Stomach (tissue), 19 donors: ENCODE data around the gene MS4A8. TPM values are rescaled to one million over a fixed set of nuclear protein-coding genes. Genes with fewer than 3 reads are reported as not detected.
"Not testable (repeated sequence)": the region's sequence is repeated elsewhere in the genome, so short reads cannot be mapped to it uniquely, and the experiment has no call there.

Source experiments
- DNase-seq, 2 donors: peaks; one replicate each; pipeline versions ENCODE4 v3.0.0 to v3.0.0-alpha.2; 2013 to 2019
- H3K27ac ChIP-seq, 5 donors: fragments of 200-600 bp in 4 of 5; sonication (generic) in 4 of 5; one replicate each; pipeline ENCODE4 v1.5.1; 2013 to 2019; ENCODE audit warnings: mild to moderate bottlenecking in 1 of 5, moderate library complexity in 1 of 5
- H3K27me3 ChIP-seq, 3 donors: fragments of 200-600 bp; sonication (generic); one replicate each; pipeline ENCODE4 v1.5.1; 2017 to 2019; ENCODE audit warnings: mixed run types in 1 of 3
- H3K36me3 ChIP-seq, 4 donors: fragments of 200-600 bp; sonication (generic); 1 replicate in 3 of 4; 2 replicates in 1 of 4; pipeline ENCODE4 v1.5.1; 2016 to 2019
- H3K4me1 ChIP-seq, 4 donors: fragments of 200-600 bp; sonication (generic); one replicate each; pipeline ENCODE4 v1.5.1; 2016 to 2019
- H3K4me3 ChIP-seq, 4 donors: fragments of 200-600 bp; sonication (generic) in 3 of 4; one replicate each; pipeline ENCODE4 v1.5.1; 2016 to 2019; ENCODE audit warnings: mild to moderate bottlenecking in 1 of 4
- H3K9me3 ChIP-seq, 4 donors: fragments of 200-600 bp; sonication (generic); one replicate each; pipeline ENCODE4 v1.5.1; 2016 to 2019
- CTCF ChIP-seq, 7 experiments: fragments of 450-650 bp in 4 of 7; fragments of 200-600 bp in 3 of 7; sonication (generic) in 3 of 7; IDR thresholded peaks; one replicate each; pipeline ENCODE4 v1.5.1; 2016 to 2019; ENCODE audit warnings: antibody characterized with exemption in 7 of 7, control low read depth in 2 of 7, mild to moderate bottlenecking in 1 of 7
- EP300 ChIP-seq: sonication (generic); formaldehyde crosslinking; IDR thresholded peaks from one replicate; pipeline ENCODE4 v1.6.1; 2017; ENCODE audit warnings: antibody characterized with exemption
- POLR2A ChIP-seq, 4 donors: fragments of 450-650 bp; IDR thresholded peaks; one replicate each; pipeline ENCODE4 v1.6.1; 2016; ENCODE audit warnings: antibody characterized with exemption in 4 of 4, control low read depth in 2 of 4, mild to moderate bottlenecking in 1 of 4, moderate library complexity in 1 of 4
- POLR2AphosphoS5 ChIP-seq, 3 donors: sonication (generic); formaldehyde crosslinking; IDR thresholded peaks; one replicate each; pipeline ENCODE4 v1.6.1; 2016; ENCODE audit warnings: antibody characterized with exemption in 3 of 3
- WGBS, 5 donors: extraction: QIAGEN DNeasy Blood & Tissue Kit in 3 of 5; methylation state at CpG; one replicate each; pipeline versions ENCODE4 v1.1.5 to v1.1.7; 2013 to 2018; 5-methylcytosine and 5-hydroxymethylcytosine counted together
- intact Hi-C: fragments of 100-400 bp; cut with DNase I; formaldehyde crosslinking; loops from one replicate; pipeline ENCODE4 v1.15.1; 2023; ENCODE audit warnings: low total_unique reads
- long read RNA-seq, 10 donors: transcript quantifications; one replicate each; lab custom pipeline, GENCODE V29; 2026
- polyA plus RNA-seq, 3 donors: library from polyadenylated mRNA; stranded (reverse); fragments of 200-250 nt; gene quantifications; one replicate each; pipeline ENCODE4 v1.2.3, GENCODE V29; 2013
- total RNA-seq, 5 donors: library from RNA; depleted of rRNA; stranded (reverse); fragments of >200 nt; gene quantifications; one replicate each; pipeline versions ENCODE4 v1.1.0 to v1.2.3, GENCODE V29; 2014 to 2016
- donor health status: healthy with polysubstance abuse.
- donor health status: Bipolar disorder and iron deficiency.
- donor health status: healthy.

Gene MS4A8
- total RNA-seq = 1 to 10 TPM in 4 of 5 donors, not detected in 1; 2.6 to 8.9 (median 7.5) TPM
- 1 to 10 TPM; 2.3 to 5.7 (median 3.7) TPM for polyA plus RNA-seq
- long read RNA-seq, donor 1, partial matches to known transcripts = 0 of 2 reads
- long read RNA-seq, donor 1, other reads (novel, unspliced or antisense) = 0 of 2 reads
- long read RNA-seq, donor 2, transcript MS4A8-201 (7 exons, 1,353 nt) = major isoform, 9 of 19 reads
- long read RNA-seq, donor 2, partial matches to known transcripts = 6 of 19 reads
- long read RNA-seq, donor 2, other reads (novel, unspliced or antisense) = 0 of 19 reads
- long read RNA-seq, donor 3 = 0 reads
- long read RNA-seq, donor 4, partial matches to known transcripts = 0 of 1 reads
- long read RNA-seq, donor 4, other reads (novel, unspliced or antisense) = 0 of 1 reads
- long read RNA-seq, donor 5 = 0 reads
- long read RNA-seq, donor 6, transcript MS4A8-201 (7 exons, 1,353 nt) = major isoform, 5 of 11 reads
- long read RNA-seq, donor 6, partial matches to known transcripts = 5 of 11 reads
- long read RNA-seq, donor 6, other reads (novel, unspliced or antisense) = 0 of 11 reads
- long read RNA-seq, donor 7, transcript MS4A8-201 (7 exons, 1,353 nt) = major isoform, 10 of 10 reads
- long read RNA-seq, donor 7, partial matches to known transcripts = 0 of 10 reads
- long read RNA-seq, donor 7, other reads (novel, unspliced or antisense) = 0 of 10 reads
- long read RNA-seq, donor 8 = 0 reads
- long read RNA-seq, donor 9 = 0 reads
- long read RNA-seq, donor 10, transcript MS4A8-201 (7 exons, 1,353 nt) = major isoform, 6 of 26 reads
- long read RNA-seq, donor 10, partial matches to known transcripts = 16 of 26 reads
- long read RNA-seq, donor 10, other reads (novel, unspliced or antisense) = 0 of 26 reads

GRCh38 chr11:60699284-60699691, at the start of gene MS4A8:
Gene MS4A8, plus strand, starts transcription at chr11:60699612. Its CDS starts 1,249 bp downstream, at chr11:60700861.
- Histone ChIP-seq H3K36me3 (no peaks in the 10 kb centered on the region), H3K27me3 (no peaks in the 10 kb centered on the region), H3K4me1 (peaks cover 0 to 18% (median 13%) of the 10 kb centered on the region in 4 donors), H3K9me3 (no peaks in the 10 kb centered on the region), H3K4me3 (no peak within 1 kb of the TSS), H3K27ac (peak within 1 kb of the TSS in 1 of 5 donors; percentile 22)
- WGBS, 5 donors = 0 to 5% (median 3%) methylated on average over 2 of the region's 2 CpGs
- TF ChIP-seq CTCF (IDR thresholded peaks at IDR 0.05) (no peak), POLR2AphosphoS5 (IDR thresholded peaks at IDR 0.05) (peak in 1 of 3 donors; percentile 1)
- peak in 1 of 2 donors; percentile 78 for DNase-seq
- intact Hi-C loops = no loop called here

- DNase-seq = peak; percentile 26 to 69
- intact Hi-C loops = no loop called here
- Histone ChIP-seq H3K27me3 (no peaks in the 10 kb centered on the region), H3K27ac (peak overlapping the region; percentile 58 to 74 (median 65)), H3K4me3 (no peak overlapping the region), H3K36me3 (no peaks in the 10 kb centered on the region), H3K4me1 (peaks cover 6 to 17% (median 12%) of the 10 kb centered on the region in 4 donors), H3K9me3 (no peaks in the 10 kb centered on the region)
- TF ChIP-seq EP300 (no peak), POLR2AphosphoS5 (IDR thresholded peaks at IDR 0.05) (no peak), POLR2A (IDR thresholded peaks at IDR 0.05) (no peak), CTCF (IDR thresholded peaks at IDR 0.05) (no peak)
- WGBS, 5 donors = 59 to 78% (median 63%) methylated on average over 4 of the region's 4 CpGs
Measured at GRCh38 chr11:60657888-60658287, 41.5 kb upstream of the MS4A8 start.

GRCh38 chr11:60658409-60658808, 41.0 kb upstream of the MS4A8 start:
- TF ChIP-seq CTCF (IDR thresholded peaks at IDR 0.05) (no peak), EP300 (no peak), POLR2A (IDR thresholded peaks at IDR 0.05) (no peak), POLR2AphosphoS5 (IDR thresholded peaks at IDR 0.05) (peak in 2 of 3 donors; percentile 6 to 63)
- 24 to 85% (median 38%) methylated on average over 1 of the region's 1 CpG for WGBS, 5 donors
- no peaks in the 10 kb centered on the region for H3K27me3 ChIP-seq
- H3K4me1 ChIP-seq = peaks cover 6 to 17% (median 12%) of the 10 kb centered on the region in 4 donors
- DNase-seq = peak; percentile 31 to 79
- H3K4me3 ChIP-seq = no peak overlapping the region
- H3K36me3 ChIP-seq = no peaks in the 10 kb centered on the region
- intact Hi-C loops = no loop called here
- H3K27ac ChIP-seq = peak overlapping the region; percentile 58 to 74 (median 65)
- no peaks in the 10 kb centered on the region for H3K9me3 ChIP-seq

- no peak overlapping the region for H3K4me3 ChIP-seq
- peaks cover 0 to 21% (median 14%) of the 10 kb centered on the region in 4 donors for H3K9me3 ChIP-seq
- no peaks in the 10 kb centered on the region for H3K4me1 ChIP-seq
- H3K36me3 ChIP-seq = no peaks in the 10 kb centered on the region
- no peak for DNase-seq
- H3K27me3 ChIP-seq = no peaks in the 10 kb centered on the region
- intact Hi-C loops = no loop called here
- TF ChIP-seq CTCF (IDR thresholded peaks at IDR 0.05) (no peak), EP300 (no peak), POLR2A (IDR thresholded peaks at IDR 0.05) (no peak), POLR2AphosphoS5 (IDR thresholded peaks at IDR 0.05) (no peak)
- no peak overlapping the region for H3K27ac ChIP-seq
- WGBS, 5 donors = 82 to 91% (median 84%) methylated on average over 3 of the region's 3 CpGs
Measured at GRCh38 chr11:60672255-60672654, 27.2 kb upstream of the MS4A8 start.

- peaks cover 5 to 33% (median 23%) of the 10 kb centered on the region in 4 donors for H3K9me3 ChIP-seq
- H3K27me3 ChIP-seq, intact Hi-C loops, DNase-seq, H3K36me3 ChIP-seq, H3K4me3 ChIP-seq, H3K4me1 ChIP-seq, H3K27ac ChIP-seq: not testable (repeated sequence)
- 67 to 100% (median 96%) methylated on average over 1 to 2 of the region's 2 CpGs for WGBS, 5 donors
Measured at GRCh38 chr11:60678231-60678630, 21.2 kb upstream of the MS4A8 start.
